GM20431 (cell line): ENCODE data around the gene PDS5B.
"Not testable (repeated sequence)": the region's sequence is repeated elsewhere in the genome, so short reads cannot be mapped to it uniquely, and the experiment has no call there.

Experiments used
- in situ Hi-C: fragments of 300-500 bp; cut with MseI, MboI; formaldehyde crosslinking; loops from one replicate; pipeline ENCODE4 v1.15.0; 2020; ENCODE audit warnings: low sequenced_read_pairs; ENCODE audit not compliant: unreplicated experiment

PDS5B gene, protein sequence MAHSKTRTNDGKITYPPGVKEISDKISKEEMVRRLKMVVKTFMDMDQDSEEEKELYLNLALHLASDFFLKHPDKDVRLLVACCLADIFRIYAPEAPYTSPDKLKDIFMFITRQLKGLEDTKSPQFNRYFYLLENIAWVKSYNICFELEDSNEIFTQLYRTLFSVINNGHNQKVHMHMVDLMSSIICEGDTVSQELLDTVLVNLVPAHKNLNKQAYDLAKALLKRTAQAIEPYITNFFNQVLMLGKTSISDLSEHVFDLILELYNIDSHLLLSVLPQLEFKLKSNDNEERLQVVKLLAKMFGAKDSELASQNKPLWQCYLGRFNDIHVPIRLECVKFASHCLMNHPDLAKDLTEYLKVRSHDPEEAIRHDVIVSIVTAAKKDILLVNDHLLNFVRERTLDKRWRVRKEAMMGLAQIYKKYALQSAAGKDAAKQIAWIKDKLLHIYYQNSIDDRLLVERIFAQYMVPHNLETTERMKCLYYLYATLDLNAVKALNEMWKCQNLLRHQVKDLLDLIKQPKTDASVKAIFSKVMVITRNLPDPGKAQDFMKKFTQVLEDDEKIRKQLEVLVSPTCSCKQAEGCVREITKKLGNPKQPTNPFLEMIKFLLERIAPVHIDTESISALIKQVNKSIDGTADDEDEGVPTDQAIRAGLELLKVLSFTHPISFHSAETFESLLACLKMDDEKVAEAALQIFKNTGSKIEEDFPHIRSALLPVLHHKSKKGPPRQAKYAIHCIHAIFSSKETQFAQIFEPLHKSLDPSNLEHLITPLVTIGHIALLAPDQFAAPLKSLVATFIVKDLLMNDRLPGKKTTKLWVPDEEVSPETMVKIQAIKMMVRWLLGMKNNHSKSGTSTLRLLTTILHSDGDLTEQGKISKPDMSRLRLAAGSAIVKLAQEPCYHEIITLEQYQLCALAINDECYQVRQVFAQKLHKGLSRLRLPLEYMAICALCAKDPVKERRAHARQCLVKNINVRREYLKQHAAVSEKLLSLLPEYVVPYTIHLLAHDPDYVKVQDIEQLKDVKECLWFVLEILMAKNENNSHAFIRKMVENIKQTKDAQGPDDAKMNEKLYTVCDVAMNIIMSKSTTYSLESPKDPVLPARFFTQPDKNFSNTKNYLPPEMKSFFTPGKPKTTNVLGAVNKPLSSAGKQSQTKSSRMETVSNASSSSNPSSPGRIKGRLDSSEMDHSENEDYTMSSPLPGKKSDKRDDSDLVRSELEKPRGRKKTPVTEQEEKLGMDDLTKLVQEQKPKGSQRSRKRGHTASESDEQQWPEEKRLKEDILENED (N-terminal part only)

GRCh38 chr13:32586080-32586900 is at the start of gene PDS5B:
TSS of gene PDS5B (plus strand) at chr13:32586452. CDS start at chr13:32648773, 62,321 bp downstream.
- in situ Hi-C loops, result no loop called here

DNA sequence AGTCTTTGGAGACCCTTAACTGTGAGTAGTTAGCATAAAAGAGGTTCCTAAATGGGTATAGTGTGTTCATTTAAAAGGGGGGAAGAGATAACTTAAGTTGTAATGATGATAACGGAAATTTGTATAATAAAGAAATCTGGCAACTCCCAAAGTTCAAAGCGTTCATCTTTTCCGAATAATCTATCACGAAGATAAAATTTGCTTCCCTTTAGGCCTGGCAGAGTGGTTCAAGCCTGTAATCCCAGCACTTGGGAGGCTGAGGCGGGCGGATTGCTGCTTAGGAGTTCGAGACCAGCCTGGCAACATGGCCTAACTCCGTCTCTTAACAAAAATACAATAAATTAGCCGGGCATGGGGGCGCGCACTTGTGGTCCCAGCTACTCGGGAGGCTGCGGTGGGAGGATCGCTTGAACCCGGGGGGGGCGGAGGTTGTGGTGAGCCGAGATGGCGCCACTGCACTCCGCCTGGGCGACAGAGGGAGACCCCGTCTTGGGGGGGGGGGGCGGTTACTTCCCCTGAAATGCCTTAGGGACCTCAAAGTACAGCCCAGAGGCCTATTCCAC is 48.6 kb upstream of the PDS5B start:
- in situ Hi-C loops, result no loop called here

DNA sequence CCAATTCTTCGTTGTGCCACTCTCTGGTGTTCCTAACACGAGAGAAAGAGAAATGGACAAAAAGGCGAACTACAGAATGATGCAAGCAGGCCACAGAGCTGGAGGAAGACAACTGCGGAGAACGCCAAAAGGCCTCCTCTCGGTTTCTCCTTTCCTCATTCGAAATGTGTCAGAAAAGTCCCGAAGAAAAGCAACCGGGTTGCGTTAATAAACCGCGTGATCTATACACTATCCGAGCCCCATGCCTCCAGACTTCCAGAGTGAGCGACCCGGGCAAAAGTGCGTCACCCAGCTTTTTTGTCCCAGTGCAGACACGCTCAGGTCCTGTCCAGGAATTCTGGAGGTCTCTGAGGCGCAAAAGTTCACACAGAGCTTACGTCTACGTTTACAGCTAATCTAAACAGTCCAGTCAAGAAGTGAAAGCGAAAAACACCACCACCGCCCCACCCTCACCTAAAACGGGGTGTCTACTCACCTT is 48.1 kb upstream of the PDS5B start:
- in situ Hi-C loops, result no loop called here

DNA sequence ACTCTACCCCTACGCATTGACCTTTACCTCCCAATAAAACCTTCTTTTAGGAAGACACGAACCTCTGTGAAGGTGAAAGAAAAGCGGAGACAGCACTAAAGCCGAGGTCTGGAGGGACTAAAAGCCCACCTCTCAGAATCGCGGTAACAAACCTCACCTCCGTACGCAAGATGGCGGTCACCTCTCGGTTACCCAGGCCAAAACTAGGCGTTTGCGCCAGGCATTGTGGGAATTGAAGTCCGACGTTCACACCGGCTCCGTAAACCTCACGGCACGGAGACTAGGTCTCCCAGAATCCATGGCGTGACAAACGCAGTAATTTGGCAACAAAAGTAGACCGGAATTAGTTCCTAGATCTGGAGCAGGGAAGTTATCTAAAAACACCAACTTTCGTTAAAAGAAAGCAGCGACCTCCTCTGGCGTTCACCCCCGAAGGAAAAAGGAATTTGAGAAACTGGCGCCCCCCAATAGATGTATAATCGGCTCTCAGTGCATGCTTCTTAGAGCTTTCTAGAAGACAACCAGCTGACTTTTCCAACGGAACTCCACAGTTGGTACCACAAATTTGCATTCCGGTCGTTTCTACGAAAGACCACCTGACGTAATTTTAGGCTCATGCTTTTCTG is 47.5 kb upstream of the PDS5B start, which contains the start of gene N4BP2L2:
Gene N4BP2L2 (minus strand): TSS at position 175 of the 626 bp plus-strand sequence. CDS start 1,768 bp downstream, outside the sequence.
- in situ Hi-C loops, result no loop called here

GRCh38 chr13:32542221-32542620 is 44.0 kb upstream of the PDS5B start:
- in situ Hi-C loops, result no loop called here

DNA sequence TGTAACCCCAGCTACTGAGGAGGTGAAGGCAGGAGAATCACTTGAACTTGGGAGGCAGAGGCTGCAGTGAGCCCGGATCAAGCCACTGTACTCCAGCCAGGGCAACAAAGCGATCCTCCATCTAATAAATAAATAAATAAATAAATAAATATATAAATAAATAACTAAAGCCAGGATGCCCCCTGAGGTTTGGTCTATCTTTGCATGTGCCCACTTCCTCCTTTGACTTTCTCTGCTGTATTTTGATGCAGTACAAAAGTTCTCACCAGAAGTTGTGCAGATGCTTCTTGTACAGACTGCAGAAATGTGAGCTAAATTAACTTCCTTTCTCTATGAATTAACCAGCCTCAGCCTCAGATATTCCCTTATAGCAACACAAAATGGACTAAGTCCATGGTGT is 41.2 kb upstream of the PDS5B start:
- in situ Hi-C loops, result no loop called here

- in situ Hi-C loops, result no loop called here
Measured at GRCh38 chr13:32548837-32549236, 37.4 kb upstream of the PDS5B start.

- in situ Hi-C loops, result no loop called here
Measured at GRCh38 chr13:32549788-32550187, 36.5 kb upstream of the PDS5B start.

DNA sequence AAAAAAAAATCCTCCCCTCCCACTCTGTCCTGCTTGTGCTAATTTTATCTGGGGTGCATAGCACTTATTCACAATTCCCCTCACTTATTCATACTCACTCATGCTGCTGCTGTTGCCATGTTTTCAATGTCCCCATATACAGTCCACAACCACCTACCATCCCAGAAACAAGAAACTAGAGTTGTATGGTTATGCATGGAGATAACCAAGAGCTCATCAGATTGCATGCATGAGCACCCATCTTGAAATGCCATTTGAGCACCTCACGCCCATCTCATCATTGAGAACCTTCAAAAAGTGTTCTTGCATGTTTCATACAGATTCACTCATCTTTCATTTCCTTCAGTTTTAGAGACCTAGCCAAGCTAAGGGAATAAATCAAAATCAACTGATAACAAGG is 32.5 kb upstream of the PDS5B start:
- in situ Hi-C loops, result no loop called here

DNA sequence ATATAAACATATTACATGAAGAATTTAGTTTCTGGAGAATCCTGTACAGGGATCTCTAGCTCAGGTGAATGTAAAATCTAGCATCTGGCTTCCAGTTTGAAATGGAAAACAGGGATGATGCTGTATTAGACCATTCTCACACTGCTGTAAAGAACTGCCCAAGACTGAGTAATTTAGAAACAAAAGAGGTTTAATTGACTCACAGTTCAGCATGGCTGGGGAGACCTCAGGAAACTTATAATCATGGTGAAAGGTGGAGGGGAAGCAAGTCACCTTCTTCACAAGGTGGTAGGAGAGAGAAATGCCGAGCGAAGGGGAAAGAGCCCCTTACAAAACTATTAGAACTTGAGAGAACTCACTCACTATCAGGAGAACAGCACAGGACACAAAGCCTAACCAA is 30.6 kb upstream of the PDS5B start:
- in situ Hi-C loops, result no loop called here

GRCh38 chr13:32560842-32561241 is 25.4 kb upstream of the PDS5B start:
- in situ Hi-C loops, result not testable (repeated sequence)

DNA sequence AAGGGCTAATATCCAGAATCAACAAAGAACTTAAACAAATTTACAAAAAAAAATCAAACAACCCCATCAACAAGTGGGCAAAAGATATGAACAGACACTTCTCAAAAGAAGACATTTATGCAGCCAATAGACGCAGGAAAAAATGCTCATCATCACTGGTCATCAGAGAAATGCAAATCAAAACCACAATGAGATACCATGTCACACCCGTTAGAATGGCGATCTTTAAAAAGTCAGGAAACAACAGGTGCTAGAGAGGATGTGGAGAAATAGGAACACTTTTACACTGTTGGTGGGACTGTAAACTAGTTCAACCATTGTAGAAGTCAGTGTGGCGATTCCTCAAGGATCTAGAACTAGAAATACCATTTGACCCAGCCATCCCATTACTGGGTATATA is 10.6 kb upstream of the PDS5B start:
- in situ Hi-C loops, result not testable (repeated sequence)

DNA sequence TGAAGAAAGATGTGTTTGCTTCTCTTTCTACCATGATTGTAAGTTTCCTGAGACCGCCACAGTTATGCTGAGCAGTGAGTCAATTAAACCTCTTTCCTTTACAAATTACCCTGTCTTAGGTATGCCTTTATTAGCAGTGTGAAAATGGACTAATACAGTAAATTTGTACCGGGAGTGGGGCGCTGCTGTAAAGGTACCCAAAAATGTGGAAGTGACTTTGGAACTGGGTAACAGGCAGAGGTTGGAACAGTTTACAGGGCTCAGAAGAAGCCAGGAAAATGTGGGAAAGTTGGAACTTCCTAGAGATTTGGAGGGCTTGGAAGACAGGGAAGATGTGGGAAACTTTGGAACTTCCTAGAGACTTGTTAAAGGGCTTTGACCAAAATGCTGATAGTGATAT is 9.2 kb upstream of the PDS5B start:
- in situ Hi-C loops, result no loop called here

- in situ Hi-C loops, result no loop called here
Measured at GRCh38 chr13:32581177-32581786, 5.0 kb upstream of the PDS5B start.

DNA sequence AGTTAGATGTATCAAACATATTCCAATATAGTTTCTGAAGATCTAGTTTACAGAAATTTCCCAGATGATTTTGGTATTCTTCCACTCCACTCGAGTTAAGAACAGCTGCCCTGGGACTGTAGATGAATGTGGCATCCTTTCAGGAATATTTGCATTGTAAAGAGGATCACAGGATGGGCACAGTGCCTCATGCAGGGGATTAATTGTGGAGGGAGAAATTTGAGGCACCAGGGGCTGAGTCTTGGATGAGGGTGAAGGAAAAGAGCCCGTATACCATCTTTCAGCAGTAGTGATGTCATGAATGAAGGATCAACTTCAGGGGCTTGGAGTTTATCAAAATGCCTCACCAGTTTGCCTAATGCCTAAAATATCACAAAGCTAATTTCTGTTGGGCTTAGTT is 4.0 kb upstream of the PDS5B start:
- in situ Hi-C loops, result no loop called here

GRCh38 chr13:32582991-32583390 is 3.3 kb upstream of the PDS5B start:
- in situ Hi-C loops, result no loop called here

- in situ Hi-C loops, result no loop called here
Measured at GRCh38 chr13:32585550-32586079, 637 bp upstream of the PDS5B start.
